SKM-1 treated with dmso at 0.1 percent for 144 hours (cell line): Measurements from ENCODE around the gene SEMA4A.
"Not testable (repeated sequence)": the region's sequence is repeated elsewhere in the genome, so short reads cannot be mapped to it uniquely, and the experiment has no call there.

Source experiments
- DNase-seq: peaks from one replicate; lab custom pipeline; 2025; ENCODE audit not compliant: unreplicated experiment; lab: John Stamatoyannopoulos, UW

Gene SEMA4A

GRCh38 chr1:156118177-156118868, 35.1 kb upstream of the SEMA4A start:
- no peak for DNase-seq

GRCh38 chr1:156119503-156120209, 33.7 kb upstream of the SEMA4A start:
- DNase-seq: peak; percentile 88

DNA sequence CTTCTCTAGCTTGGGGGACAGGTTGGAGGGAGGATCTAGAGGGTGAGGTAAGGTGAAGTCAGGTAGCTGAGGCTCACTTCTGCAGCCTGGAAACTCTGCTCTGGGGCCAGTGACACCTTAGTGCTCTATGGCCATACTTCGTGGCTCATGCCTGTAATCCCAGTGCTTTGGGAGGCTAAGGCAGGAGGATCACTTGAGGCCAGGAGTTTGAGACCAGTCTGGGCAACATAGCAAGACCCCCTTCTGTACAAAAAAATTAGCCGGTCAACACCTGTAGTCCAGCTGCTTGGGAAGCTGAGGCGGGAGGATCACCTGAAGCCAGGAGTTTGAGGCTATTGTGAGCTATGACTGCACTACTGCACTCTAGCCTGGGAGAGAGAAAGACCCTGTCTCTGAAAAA, 33.1 kb upstream of the SEMA4A start:
- no peak for DNase-seq

- DNase-seq: not testable (repeated sequence)
These were observed 32.4 kb upstream of the SEMA4A start for GRCh38 chr1:156121005-156121404.

DNA sequence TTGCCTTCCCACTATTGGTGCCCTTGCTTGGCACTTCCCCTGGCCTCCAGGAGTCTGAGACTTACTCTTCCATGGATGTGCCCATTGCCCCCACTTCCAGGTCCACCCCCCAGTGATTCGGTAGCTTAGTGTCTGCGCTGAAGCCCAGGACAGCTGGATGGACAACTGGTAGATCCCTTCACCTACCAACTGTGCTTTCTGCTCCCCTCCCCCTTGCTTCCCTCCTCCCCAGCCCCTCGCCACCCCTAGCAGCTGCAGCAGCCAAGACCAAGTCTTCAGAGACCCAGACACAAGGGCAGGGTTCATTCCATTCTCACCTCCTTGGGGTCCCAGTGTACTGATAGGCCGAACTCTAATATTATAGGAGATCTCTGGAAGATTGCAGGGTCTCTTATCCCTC, 31.9 kb upstream of the SEMA4A start:
- DNase-seq: no peak

GRCh38 chr1:156122086-156122485, 31.3 kb upstream of the SEMA4A start:
- DNase-seq: no peak

DNA sequence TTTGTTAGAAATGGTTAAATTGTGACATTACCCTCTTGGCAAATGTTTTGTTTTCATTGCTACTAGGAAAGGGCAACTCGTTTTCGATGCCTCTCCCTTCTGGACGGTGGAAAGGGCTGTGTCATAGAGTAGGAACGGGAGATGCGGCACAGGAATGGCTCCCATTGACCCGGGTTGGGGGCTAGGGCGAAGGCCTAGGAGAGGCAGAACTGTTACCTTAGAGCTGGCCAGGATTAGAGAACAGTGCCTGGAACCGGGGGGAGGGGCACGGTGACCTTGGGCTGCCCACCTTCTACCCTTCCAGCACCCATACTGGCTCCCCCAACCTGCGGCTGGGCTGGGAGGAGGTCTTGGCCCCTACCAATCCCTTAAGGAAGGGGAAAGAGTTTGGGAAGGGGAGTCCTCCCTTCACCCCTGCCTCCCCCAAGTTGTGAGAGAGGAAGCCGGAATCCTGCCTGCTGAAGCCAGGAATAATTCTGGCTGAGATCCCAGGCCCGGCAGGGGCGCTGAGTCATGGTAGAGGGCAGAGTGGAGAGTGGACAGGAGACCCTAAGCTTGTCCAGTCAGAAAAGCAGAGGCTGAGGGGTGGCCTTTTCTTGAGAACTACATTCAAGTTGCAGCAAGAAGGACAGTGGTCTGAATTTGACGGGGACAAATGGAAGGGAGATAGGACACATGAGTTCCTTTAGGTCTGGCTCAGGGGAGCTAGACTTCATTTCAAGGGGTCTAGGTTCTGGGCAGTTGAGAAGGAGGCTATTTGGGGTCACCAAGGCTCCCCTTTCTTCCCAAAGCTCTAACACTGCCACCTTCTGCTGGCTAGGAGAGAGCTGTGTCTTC, 30.6 kb upstream of the SEMA4A start:
- no peak for DNase-seq

GRCh38 chr1:156123356-156124196, 29.8 kb upstream of the SEMA4A start:
- DNase-seq: peak; percentile 74

DNA sequence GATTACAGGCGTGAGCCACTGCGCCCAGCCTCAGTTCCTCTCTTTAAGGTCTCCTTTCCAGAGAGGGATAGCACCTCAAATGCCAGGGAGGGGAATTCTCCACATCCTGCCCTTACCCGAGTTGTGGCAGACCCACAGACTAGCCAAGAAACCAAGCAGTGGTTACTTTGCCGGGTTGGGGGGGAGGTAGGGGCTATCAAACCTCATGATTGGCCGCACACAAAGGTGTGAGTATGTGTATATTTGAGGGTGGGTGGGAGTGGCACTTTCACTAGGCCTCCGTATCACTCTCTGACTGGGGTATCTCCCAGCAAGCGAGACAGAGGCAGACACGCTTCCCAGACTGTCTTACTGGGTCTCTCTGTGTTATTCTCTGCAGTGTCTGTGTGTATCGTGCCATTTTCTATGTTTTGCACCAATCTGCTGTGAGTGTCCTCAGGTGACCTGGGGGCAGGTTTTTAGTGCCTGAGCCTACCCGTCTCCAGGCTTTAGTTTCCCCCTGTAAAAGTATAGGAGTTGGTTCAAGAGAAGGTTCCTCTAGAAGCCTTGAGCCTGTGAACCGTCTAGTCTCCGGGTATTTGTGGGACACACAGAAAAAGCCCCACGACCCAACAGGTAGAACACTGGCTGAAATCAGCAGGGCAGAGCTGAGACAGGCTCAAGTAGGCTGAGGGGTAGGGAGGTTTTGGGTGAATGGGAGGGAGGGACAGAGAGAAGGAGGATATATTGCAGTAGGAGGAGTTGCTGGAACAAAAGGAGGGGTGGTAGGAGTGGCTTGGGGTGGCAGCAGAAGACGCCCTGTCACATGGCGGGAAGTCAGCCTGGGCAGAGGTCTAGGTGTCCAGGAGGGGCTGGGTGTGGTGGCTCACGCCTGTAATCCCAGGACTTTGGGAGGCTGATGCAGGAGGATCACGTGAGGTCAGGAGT, 28.6 kb upstream of the SEMA4A start:
- no peak for DNase-seq

DNA sequence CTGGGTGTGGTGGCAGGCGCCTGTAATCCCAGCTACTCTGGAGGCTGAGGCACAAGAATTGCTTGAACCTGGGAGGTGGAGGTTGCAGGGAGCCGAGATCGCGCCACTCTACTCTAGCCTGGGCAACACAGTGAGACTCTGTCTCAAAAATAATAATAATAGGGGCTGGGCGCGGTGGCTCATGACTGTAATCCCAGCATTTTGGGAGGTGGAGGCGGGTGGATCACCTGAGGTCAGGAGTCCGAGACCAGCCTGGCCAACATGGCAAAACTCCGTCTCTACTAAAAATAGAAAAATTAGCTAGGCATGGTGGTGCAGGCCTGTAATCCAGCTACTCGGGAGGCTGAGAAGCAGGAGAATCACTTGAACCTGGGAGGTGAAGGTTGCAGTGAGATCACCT, 27.8 kb upstream of the SEMA4A start:
- DNase-seq: not testable (repeated sequence)

- peak; percentile 96 for DNase-seq
These were observed 27.2 kb upstream of the SEMA4A start for GRCh38 chr1:156126043-156126629.

DNA sequence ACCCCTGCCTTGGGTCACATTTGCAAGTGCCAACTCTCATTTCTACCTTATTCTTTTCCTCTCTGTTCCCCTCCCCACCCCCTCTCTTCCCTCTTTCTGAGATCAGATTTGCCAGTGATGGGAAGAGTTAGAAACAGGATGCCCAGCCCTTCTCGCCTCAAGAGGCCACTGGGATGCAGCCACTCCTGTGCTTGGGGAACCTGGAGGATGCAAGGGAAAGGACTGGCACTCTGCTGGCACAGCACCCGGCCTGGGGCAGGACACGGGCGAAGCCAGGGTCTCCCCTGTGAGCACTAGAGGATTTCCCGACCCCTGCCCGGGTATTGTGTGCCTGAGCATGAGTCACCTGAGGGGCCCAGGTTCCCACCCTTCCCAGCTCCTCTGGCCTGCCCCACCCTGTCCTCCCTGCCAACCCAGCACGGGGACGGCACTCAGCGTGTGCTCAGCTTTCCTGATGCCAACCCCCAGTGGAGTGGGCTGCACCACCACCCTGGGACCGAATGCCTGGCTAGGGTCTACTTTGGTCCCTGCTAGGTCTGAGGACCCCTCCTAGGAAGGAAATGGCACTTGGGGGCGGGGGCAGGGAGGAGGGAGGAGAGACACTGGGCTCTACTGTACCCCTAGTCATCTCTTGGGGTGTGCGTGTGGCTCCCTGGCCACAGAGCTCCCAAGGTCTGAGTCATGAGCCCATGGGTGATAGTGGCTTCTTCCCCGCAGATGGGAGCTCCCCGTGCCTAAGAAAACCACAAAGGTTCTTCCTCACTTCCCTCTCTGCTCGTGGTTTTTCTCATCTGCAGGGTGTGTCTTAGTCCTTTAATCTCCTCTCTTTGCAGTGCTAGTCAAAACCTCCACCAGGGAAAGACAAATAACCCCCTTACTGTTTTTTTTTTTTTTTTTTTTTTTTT, 26.5 kb upstream of the SEMA4A start:
- peak; percentile 98 for DNase-seq

- no peak for DNase-seq
These were observed 25.1 kb upstream of the SEMA4A start for GRCh38 chr1:156128308-156128653.

GRCh38 chr1:156128654-156129597, 24.5 kb upstream of the SEMA4A start:
- DNase-seq: peak; percentile 56

- DNase-seq: peak; percentile 64
These were observed 23.5 kb upstream of the SEMA4A start for GRCh38 chr1:156129687-156130577.

DNA sequence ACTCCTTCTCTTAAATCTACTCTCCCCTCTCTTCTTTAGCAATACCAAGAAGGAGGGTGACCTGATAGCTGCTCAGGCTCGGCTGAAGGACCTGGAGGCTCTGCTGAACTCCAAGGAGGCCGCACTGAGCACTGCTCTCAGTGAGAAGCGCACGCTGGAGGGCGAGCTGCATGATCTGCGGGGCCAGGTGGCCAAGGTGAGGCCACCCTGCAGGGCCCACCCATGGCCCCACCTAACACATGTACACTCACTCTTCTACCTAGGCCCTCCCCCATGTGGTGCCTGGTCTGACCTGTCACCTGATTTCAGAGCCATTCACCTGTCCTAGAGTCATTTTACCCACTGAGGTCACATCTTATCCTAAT, 22.8 kb upstream of the SEMA4A start:
- DNase-seq: no peak
